Measurements from ENCODE around the gene SHC3.

DNA sequence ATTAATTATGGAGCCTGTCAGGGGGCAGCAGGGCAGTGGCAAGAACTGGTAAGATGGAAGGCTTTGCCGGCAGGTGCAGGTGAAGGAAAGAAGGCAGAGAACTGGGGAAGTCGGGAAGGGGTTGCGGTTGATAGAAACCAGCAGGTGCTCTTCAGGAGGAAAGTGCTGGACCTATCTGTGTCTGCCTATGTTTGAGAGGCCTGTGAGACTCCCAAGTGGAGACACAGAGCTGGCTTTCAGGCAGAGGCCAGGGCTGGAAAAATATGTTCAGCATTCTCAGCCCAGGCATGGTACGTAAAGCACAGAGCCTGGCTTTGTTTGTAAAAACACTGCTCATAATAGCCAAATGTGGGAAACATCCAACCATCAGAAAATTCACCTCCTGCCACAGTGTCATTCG lies 117.8 kb downstream of the SHC3 start:
- TF ChIP-seq GATA2 (IDR thresholded peaks at IDR 0.05; ENCODE audit: low read depth, low read length): no peak
- TF ChIP-seq GATA3 (IDR thresholded peaks at IDR 0.05; ENCODE audit: low read depth, low read length): no peak
